Measurements from ENCODE around the gene BCL3. TPM values are rescaled to one million over a fixed set of nuclear protein-coding genes. Genes with fewer than 3 reads are reported as not detected.

The BCL3 gene
- total RNA-seq, 2 experiments from 2014 or later = 75.0 to 79.6 TPM

GRCh38 chr19:44744871-44745332 lies 3.6 kb upstream of the BCL3 start:
- ChIA-PET POLR2A (no interaction called here), CTCF (interaction anchor here (0.6 to 2.3 kb wide), 4 partner anchors 18 to 54 kb away, joined by 3 to 13 read pairs (median 8); no protein-coding TSS in a partner anchor)
- Mint-ChIP-seq H3K9me3 (no peaks in the 10 kb centered on the region), H3K4me1 (ENCODE audit: low read depth) (peaks cover 33% of the 10 kb centered on the region), H3K36me3 (peaks cover 8% of the 10 kb centered on the region), H3K4me3 (no peak overlapping the region), H3K27ac (no peak overlapping the region), H3K27me3 (no peaks in the 10 kb centered on the region)
- intact Hi-C loops (cut with micrococcal nuclease) = loop anchor here (5.0 to 10.0 kb wide), 2 partner anchors 257 to 990 kb away; partner anchors contain the start of genes RELB and SMG9
- no peak for DNase-seq

DNA sequence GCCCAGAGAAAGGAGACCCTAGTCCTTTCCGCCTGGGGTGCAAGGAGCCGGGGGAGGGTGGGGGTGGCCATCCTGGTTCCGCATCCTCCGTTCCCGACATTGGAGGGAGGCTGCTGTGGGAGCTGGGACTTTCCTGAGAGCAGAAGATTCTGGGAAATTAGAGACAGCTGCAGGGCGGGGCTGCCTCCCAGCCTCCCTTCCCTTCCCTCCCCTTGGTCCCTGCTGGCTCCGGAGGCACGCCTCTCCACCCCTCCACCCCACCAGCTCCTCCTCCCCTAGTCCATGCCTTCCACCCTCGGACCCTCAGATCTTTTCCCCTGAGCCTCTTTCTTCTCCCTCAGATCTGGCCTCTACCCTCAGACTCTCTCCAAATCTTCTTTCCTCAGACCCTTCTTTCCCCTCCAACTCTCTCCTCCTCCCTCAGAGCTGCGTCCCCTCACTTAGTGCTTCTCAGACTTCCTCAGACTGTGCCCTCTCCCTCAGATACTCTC lies 3.1 kb upstream of the BCL3 start:
- Mint-ChIP-seq H3K36me3 (peaks cover 12% of the 10 kb centered on the region), H3K4me3 (peak overlapping the region; percentile 20), H3K27me3 (no peaks in the 10 kb centered on the region), H3K27ac (no peak overlapping the region), H3K9me3 (no peaks in the 10 kb centered on the region), H3K4me1 (ENCODE audit: low read depth) (peaks cover 35% of the 10 kb centered on the region)
- CTCF ChIA-PET = interaction anchor here (0.7 to 2.3 kb wide), 2 partner anchors 25 to 55 kb away, joined by 3 to 13 read pairs; no protein-coding TSS in a partner anchor
- POLR2A ChIA-PET = no interaction called here
- intact Hi-C loops (cut with micrococcal nuclease) = loop anchor here (5.0 to 10.0 kb wide), 2 partner anchors 257 to 991 kb away; partner anchors contain the start of genes RELB and SMG9
- no peak for DNase-seq

DNA sequence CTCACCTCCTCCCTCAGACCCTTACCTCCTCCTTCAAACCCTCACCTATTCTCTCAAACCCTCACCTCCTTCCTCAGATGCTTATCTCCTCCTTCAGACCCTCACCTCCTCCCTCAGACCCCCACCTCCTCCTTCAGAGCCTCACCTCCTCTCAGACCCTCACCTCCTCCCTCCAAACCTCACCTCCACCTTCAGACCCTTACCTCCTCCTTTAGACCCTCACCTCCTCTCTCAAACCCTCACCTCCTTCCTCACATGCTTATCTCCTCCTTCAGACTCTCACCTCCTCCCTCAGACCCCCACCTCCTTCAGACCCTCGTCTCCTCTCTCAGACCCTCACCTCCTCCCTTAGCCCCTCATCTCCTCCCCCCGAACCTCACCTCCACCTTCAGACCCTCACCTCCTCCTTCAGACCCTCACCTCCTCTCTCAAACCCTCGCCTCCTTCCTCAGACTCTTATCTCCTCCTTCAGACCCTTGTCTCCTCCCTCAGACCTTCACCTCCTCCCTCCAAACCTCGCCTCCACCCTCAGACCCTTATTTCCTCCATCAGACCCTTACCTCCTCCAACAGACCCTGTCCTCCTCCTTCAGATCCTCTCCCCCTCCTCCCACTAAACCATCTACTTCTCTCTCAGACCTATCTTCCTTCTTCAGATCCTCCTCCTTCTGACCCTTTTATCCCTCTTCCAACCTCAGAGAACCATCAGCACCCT lies 2.5 kb upstream of the BCL3 start:
- Mint-ChIP-seq H3K27me3 (no peaks in the 10 kb centered on the region), H3K4me1 (ENCODE audit: low read depth) (peaks cover 41% of the 10 kb centered on the region), H3K36me3 (peaks cover 18% of the 10 kb centered on the region), H3K9me3 (no peaks in the 10 kb centered on the region), H3K27ac (peak overlapping the region; percentile 76), H3K4me3 (peak overlapping the region; percentile 6)
- ChIA-PET CTCF (interaction anchor here (1.2 to 2.3 kb wide), 2 partner anchors 22 to 25 kb away, joined by 3 to 13 read pairs; no protein-coding TSS in a partner anchor), POLR2A (no interaction called here)
- intact Hi-C loops (cut with micrococcal nuclease) = loop anchor here (5.0 to 10.0 kb wide), 2 partner anchors 256 to 991 kb away; partner anchors contain the start of genes RELB and SMG9
- no peak for DNase-seq

GRCh38 chr19:44746616-44746945 lies 1.9 kb upstream of the BCL3 start:
- peak overlapping the region; percentile 97 for H3K27ac Mint-ChIP-seq
- H3K9me3 Mint-ChIP-seq = no peaks in the 10 kb centered on the region
- peaks cover 43% of the 10 kb centered on the region for H3K4me1 Mint-ChIP-seq (ENCODE audit: low read depth)
- intact Hi-C loops (cut with micrococcal nuclease) = loop anchor here (5.0 to 10.0 kb wide), 2 partner anchors 256 to 992 kb away; partner anchors contain the start of genes RELB and SMG9
- peak overlapping the region; percentile 84 for H3K4me3 Mint-ChIP-seq
- ChIA-PET CTCF (interaction anchor here (1.2 kb wide), 1 partner anchor 23 kb away, joined by 3 read pairs; no protein-coding TSS in a partner anchor), POLR2A (no interaction called here)
- no peaks in the 10 kb centered on the region for H3K27me3 Mint-ChIP-seq
- DNase-seq = no peak
- peaks cover 24% of the 10 kb centered on the region for H3K36me3 Mint-ChIP-seq

GRCh38 chr19:44746946-44747738 lies 1.4 kb upstream of the BCL3 start:
- Mint-ChIP-seq H3K27ac (peak overlapping the region; percentile 97), H3K9me3 (no peaks in the 10 kb centered on the region), H3K4me3 (peak overlapping the region; percentile 84), H3K4me1 (ENCODE audit: low read depth) (peaks cover 46% of the 10 kb centered on the region), H3K27me3 (no peaks in the 10 kb centered on the region), H3K36me3 (peaks cover 29% of the 10 kb centered on the region)
- intact Hi-C loops (cut with micrococcal nuclease) = loop anchor here (1.0 to 10.0 kb wide), 4 partner anchors 14 to 992 kb away; partner anchors contain the start of genes RELB and SMG9
- POLR2A ChIA-PET = no interaction called here
- DNase-seq = peak; percentile 96
- CTCF ChIA-PET = interaction anchor here (1.2 kb wide), 1 partner anchor 23 kb away, joined by 3 read pairs; no protein-coding TSS in a partner anchor

- Mint-ChIP-seq H3K36me3 (peaks cover 37% of the 10 kb centered on the region), H3K27ac (peak overlapping the region; percentile 97), H3K4me1 (ENCODE audit: low read depth) (peaks cover 47% of the 10 kb centered on the region), H3K9me3 (no peaks in the 10 kb centered on the region), H3K4me3 (peak overlapping the region; percentile 84), H3K27me3 (no peaks in the 10 kb centered on the region)
- POLR2A ChIA-PET = no interaction called here
- DNase-seq = peak; percentile 60
- CTCF ChIA-PET = no interaction called here
- intact Hi-C loops (cut with micrococcal nuclease) = loop anchor here (1.0 to 10.0 kb wide), 4 partner anchors 13 to 993 kb away; partner anchors contain the start of genes RELB and SMG9
These were observed 626 bp upstream of the BCL3 start for GRCh38 chr19:44747739-44748425.

DNA sequence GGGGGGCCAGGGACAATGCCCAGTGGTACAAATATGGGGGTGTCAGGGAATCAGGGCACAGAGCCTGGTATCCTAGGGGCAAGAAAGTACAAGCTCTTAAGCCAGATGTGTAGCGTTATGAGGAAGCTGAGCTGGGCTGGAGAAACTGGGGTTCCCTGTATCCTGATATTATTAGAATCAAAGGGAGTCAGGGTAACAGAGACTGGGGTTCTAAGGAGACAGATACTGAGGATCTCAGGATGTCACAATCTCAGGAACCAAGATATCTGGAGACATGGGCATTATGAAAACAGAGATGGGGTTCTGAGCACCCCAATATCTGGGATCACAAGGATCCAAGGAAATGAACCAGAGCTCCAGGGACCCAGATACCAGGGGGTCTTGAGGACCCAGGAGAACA lies 784 bp downstream of the BCL3 start:
- H3K4me3 Mint-ChIP-seq = peak overlapping the region; percentile 93
- H3K36me3 Mint-ChIP-seq = peaks cover 48% of the 10 kb centered on the region
- H3K4me1 Mint-ChIP-seq (ENCODE audit: low read depth) = peaks cover 47% of the 10 kb centered on the region
- POLR2A ChIA-PET = interaction anchor here (1.4 kb wide), 1 partner anchor 21 kb away, joined by 3 read pairs; no protein-coding TSS in a partner anchor
- intact Hi-C loops (cut with micrococcal nuclease) = loop anchor here (5.0 to 10.0 kb wide), 2 partner anchors 253 to 994 kb away; partner anchors contain the start of genes RELB and SMG9
- no peaks in the 10 kb centered on the region for H3K27me3 Mint-ChIP-seq
- no peaks in the 10 kb centered on the region for H3K9me3 Mint-ChIP-seq
- CTCF ChIA-PET = interaction anchor here (0.6 to 1.8 kb wide), 3 partner anchors 22 to 58 kb away, joined by 4 to 8 read pairs (median 4); no protein-coding TSS in a partner anchor
- DNase-seq = no peak
- H3K27ac Mint-ChIP-seq = peak overlapping the region; percentile 99

DNA sequence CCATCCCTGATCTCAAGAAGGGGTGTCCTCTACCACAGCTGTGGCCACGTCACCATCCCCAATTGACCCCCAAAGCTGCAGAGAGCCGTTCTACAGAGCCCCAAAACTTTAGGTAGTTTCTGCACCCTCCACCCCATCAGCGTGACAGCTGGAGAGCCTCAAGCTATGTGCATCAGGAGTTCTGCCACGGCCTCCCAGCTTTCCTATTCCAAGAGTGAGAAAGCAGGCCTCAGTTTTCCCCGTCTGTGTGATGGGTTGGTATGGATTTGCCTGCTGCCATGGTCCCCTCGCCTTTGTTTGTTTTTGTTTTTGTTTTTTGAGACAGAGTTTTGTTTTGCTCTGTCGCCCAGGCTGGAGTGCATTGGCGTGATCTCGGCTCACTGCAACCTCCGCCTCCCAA lies 1.5 kb downstream of the BCL3 start:
- H3K36me3 Mint-ChIP-seq = peaks cover 54% of the 10 kb centered on the region
- peaks cover 51% of the 10 kb centered on the region for H3K4me1 Mint-ChIP-seq (ENCODE audit: low read depth)
- H3K27me3 Mint-ChIP-seq = no peaks in the 10 kb centered on the region
- H3K27ac Mint-ChIP-seq = peak overlapping the region; percentile 99
- no peak for DNase-seq
- intact Hi-C loops (cut with micrococcal nuclease) = loop anchor here (5.0 to 10.0 kb wide), 3 partner anchors 252 to 995 kb away; partner anchors contain the start of genes BLOC1S3, RELB, SMG9 and TRAPPC6A
- no peaks in the 10 kb centered on the region for H3K9me3 Mint-ChIP-seq
- peak overlapping the region; percentile 93 for H3K4me3 Mint-ChIP-seq
- ChIA-PET CTCF (interaction anchor here (0.6 to 1.8 kb wide), 3 partner anchors 21 to 179 kb away, joined by 3 to 8 read pairs (median 5); no protein-coding TSS in a partner anchor), POLR2A (interaction anchor here (1.4 kb wide), 1 partner anchor 22 kb away, joined by 3 read pairs; no protein-coding TSS in a partner anchor)

GRCh38 chr19:44752123-44752815 lies 3.8 kb downstream of the BCL3 start:
- H3K9me3 Mint-ChIP-seq = no peaks in the 10 kb centered on the region
- ChIA-PET POLR2A (interaction anchor here (1.2 to 2.1 kb wide), 4 partner anchors 11 to 28 kb away, joined by 4 to 19 read pairs (median 12); no protein-coding TSS in a partner anchor), CTCF (interaction anchor here (0.7 to 5.3 kb wide), 6 partner anchors 18 to 63 kb away, joined by 3 to 50 read pairs (median 5); no protein-coding TSS in a partner anchor)
- peak overlapping the region; percentile 93 for H3K4me3 Mint-ChIP-seq
- no peaks in the 10 kb centered on the region for H3K27me3 Mint-ChIP-seq
- DNase-seq = peak; percentile 27
- H3K4me1 Mint-ChIP-seq (ENCODE audit: low read depth) = peaks cover 47% of the 10 kb centered on the region
- peaks cover 70% of the 10 kb centered on the region for H3K36me3 Mint-ChIP-seq
- peak overlapping the region; percentile 99 for H3K27ac Mint-ChIP-seq
- intact Hi-C loops (cut with micrococcal nuclease) = loop anchor here (2.0 to 5.0 kb wide), 3 partner anchors 59 to 425 kb away; partner anchors contain the start of genes BLOC1S3, TOMM40 and TRAPPC6A

All from activated CD4-positive, alpha-beta memory T cell treated with anti-CD3 and anti-CD28 coated beads for 36 hours (primary cell).